GM10248 (cell line): ENCODE data around the gene C4orf33.
"Not testable (repeated sequence)": the region's sequence is repeated elsewhere in the genome, so short reads cannot be mapped to it uniquely, and the experiment has no call there.

Experiments used
- CTCF ChIA-PET: fragments of 300-600 bp; sonication (Branson Sonifier 250); formaldehyde crosslinking; extraction: SDS; loops from one replicate; lab custom pipeline; 2021; ENCODE audit warnings: antibody characterized with exemption; lab: Yijun Ruan, JAX
- POLR2A ChIA-PET: fragments of 350-650 bp; sonication (Branson Sonifier 250); formaldehyde crosslinking; extraction: SDS; loops from one replicate; lab custom pipeline; 2020; ENCODE audit warnings: antibody characterized with exemption; lab: Yijun Ruan, JAX
- DNase-seq: peaks from one replicate; pipeline ENCODE4 v3.0.0; 2012; ENCODE audit errors: extremely low spot score
- TF ChIP-seq, protein P1 (sequence below): IDR thresholded peaks from 2 replicates; pipeline ENCODE4 v1.5.1; 2012; ENCODE audit warnings: mild to moderate bottlenecking, low read depth; ENCODE audit errors: extremely low read depth, missing control alignments, control extremely low read depth

Gene C4orf33, protein sequence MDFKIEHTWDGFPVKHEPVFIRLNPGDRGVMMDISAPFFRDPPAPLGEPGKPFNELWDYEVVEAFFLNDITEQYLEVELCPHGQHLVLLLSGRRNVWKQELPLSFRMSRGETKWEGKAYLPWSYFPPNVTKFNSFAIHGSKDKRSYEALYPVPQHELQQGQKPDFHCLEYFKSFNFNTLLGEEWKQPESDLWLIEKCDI

DNA sequence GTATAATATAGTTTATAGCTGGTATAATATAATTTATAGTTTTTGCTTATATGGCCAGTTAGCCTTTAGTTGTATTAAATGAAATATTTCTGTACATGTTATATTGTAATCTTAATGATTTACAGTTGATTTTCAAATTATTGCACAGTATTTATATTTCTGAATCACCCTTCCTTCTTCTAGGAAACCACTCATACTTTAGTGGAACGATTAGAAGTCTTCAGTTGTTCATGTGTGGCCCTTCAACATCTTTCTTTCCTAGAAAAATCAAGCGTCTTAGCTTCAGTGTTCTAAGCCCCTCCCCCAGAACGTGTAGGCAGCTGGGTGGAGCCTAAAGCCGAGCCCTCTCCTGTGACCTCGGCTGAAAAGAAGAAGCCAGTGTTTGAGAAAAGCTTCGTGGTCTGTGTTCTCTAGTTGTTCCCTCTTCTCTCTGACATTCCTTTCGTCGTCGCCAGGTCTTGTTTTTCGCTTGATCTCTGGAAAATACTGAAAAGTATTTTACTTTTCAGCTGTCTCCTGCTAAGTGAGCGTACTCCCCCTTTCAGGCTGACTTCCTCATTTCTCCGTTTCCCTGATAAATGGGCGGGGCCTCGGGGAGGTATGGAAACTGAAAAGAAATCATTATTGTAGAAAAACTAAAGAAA, at the start of gene C4orf33:
Gene C4orf33 (plus strand): TSS at position 342 of the 644 bp plus-strand sequence. CDS start 6,459 bp downstream, outside the sequence.
- DNase-seq: peak; percentile 75
- ChIA-PET POLR2A (interaction anchor here (0.5 to 0.9 kb wide), 2 partner anchors 284 to 1314 kb away, joined by 4 to 5 read pairs; partner anchors contain the start of gene HSPA4L), CTCF (interaction anchor here (1.0 to 1.4 kb wide), 3 partner anchors 8 to 234 kb away, joined by 3 to 4 read pairs (median 4); no protein-coding TSS in a partner anchor)
- TF ChIP-seq, protein P1, sequence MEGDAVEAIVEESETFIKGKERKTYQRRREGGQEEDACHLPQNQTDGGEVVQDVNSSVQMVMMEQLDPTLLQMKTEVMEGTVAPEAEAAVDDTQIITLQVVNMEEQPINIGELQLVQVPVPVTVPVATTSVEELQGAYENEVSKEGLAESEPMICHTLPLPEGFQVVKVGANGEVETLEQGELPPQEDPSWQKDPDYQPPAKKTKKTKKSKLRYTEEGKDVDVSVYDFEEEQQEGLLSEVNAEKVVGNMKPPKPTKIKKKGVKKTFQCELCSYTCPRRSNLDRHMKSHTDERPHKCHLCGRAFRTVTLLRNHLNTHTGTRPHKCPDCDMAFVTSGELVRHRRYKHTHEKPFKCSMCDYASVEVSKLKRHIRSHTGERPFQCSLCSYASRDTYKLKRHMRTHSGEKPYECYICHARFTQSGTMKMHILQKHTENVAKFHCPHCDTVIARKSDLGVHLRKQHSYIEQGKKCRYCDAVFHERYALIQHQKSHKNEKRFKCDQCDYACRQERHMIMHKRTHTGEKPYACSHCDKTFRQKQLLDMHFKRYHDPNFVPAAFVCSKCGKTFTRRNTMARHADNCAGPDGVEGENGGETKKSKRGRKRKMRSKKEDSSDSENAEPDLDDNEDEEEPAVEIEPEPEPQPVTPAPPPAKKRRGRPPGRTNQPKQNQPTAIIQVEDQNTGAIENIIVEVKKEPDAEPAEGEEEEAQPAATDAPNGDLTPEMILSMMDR: no peak

GRCh38 chr4:129059028-129059427, 36.9 kb upstream of the C4orf33 start:
- DNase-seq: no peak
- ChIA-PET CTCF (no interaction called here), POLR2A (no interaction called here)
- TF ChIP-seq, protein P1: no peak

- POLR2A ChIA-PET: no interaction called here
- DNase-seq: no peak
- CTCF ChIA-PET: interaction anchor here (2.0 to 3.0 kb wide), 2 partner anchors 18 to 21 kb away, joined by 6 to 7 read pairs; no protein-coding TSS in a partner anchor
Observed at GRCh38 chr4:129062580-129062979, 33.4 kb upstream of the C4orf33 start.

GRCh38 chr4:129063640-129064039, 32.3 kb upstream of the C4orf33 start:
- ChIA-PET CTCF (interaction anchor here (1.0 to 3.0 kb wide), 5 partner anchors 9 to 22 kb away, joined by 3 to 7 read pairs (median 4); no protein-coding TSS in a partner anchor), POLR2A (no interaction called here)
- no peak for DNase-seq
- TF ChIP-seq, protein P1: no peak

More at GRCh38 chr4:129062580-129062979, 33.4 kb upstream of the C4orf33 start:
- TF ChIP-seq, protein P1: no peak

- CTCF ChIA-PET: interaction anchor here (1.4 to 3.0 kb wide), 2 partner anchors 13 to 16 kb away, joined by 3 to 7 read pairs; no protein-coding TSS in a partner anchor
- DNase-seq: no peak
- TF ChIP-seq, protein P1: no peak
- POLR2A ChIA-PET: no interaction called here
Observed at GRCh38 chr4:129064717-129065116, 31.2 kb upstream of the C4orf33 start.

DNA sequence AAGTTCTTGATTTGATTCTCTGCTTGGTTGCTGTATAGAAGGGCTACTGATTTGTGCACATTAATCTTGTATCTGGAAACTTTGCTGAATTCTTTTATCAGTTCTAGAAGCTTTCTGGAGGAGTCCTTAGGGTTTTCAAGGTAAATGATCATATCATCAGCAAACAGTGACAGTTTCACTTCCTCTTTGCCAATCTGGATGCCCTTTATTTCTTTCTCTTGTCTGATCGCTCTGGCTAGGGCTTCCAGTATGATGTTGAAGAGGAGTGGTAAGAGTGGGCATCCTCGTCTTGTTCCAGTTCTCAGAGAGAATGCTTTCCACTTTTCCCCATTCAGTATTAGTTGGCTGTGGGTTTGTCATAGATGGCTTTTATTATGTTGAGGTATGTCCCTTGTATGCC, 26.4 kb upstream of the C4orf33 start:
- POLR2A ChIA-PET: interaction anchor here (0.6 kb wide), 1 partner anchor 12 kb away, joined by 5 read pairs; no protein-coding TSS in a partner anchor
- CTCF ChIA-PET, DNase-seq: not testable (repeated sequence)
